ENCODE data around the gene SLX9.

SLX9 gene

GRCh38 chr21:44956356-44957046 is 16.7 kb downstream of the SLX9 start:
- ChIA-PET POLR2A (no interaction called here), CTCF (no interaction called here)
- no peak for DNase-seq (ENCODE audit: extremely low spot score)
- TF ChIP-seq ZNF384 (IDR thresholded peaks at IDR 0.05) = no peak
- no peak for TF ChIP-seq ELF4 (IDR thresholded peaks at IDR 0.05)

DNA sequence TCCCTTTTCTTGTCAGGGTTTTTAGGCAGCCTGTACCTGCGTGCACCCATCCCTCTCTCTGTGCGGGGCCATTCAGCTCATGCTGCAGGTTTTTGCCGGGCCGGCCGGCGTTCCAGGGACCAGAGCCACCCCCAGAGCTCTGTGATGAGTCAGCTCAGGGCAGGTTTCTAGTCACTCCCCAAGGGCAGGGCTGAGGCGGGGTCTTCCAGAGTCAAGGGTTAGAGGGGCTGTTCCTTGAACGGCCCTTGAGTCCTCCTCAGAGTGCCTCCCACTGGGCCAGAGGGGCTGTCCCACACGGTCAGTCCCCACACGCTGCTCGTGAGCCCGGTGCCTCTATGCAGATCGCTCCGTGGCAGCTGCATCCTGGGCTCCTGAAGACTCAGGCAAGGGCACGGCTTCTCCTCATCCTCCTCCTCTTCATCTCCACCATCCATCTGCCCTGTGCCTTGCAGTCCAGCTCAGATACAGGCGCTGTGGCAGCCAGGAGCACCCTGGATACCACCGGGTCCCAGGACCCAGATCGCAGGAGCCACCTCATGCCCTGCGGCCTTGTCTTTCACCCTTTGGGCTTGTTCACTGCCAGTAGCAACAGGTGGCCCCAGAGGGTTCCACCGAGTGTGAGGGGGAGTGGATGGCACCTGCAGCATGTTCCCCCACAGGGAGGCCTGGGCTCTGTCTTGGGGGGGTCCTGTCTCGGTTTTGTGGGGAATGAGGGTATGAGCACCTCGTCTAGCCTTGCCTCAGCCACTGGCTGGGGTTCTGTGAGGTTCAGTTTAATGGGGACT is 17.4 kb downstream of the SLX9 start:
- TF ChIP-seq NFRKB (IDR thresholded peaks at IDR 0.05) (no peak), TARDBP (IDR thresholded peaks at IDR 0.05) (no peak), SUZ12 (IDR thresholded peaks at IDR 0.05) (no peak), CTBP1 (IDR thresholded peaks at IDR 0.05; ENCODE audit: borderline replicate concordance) (no peak), L3MBTL2 (conservative IDR thresholded peaks at IDR 0.05) (no peak), SP1 (IDR thresholded peaks at IDR 0.05) (no peak), LEF1 (IDR thresholded peaks at IDR 0.05; ENCODE audit: borderline replicate concordance) (no peak), BHLHE40 (IDR thresholded peaks at IDR 0.05; ENCODE audit: borderline replicate concordance) (no peak), ZNF384 (IDR thresholded peaks at IDR 0.05) (no peak)
- CTCF ChIA-PET = no interaction called here
- DNase-seq (ENCODE audit: extremely low spot score) = no peak
- POLR2A ChIA-PET = no interaction called here

- TF ChIP-seq FOXA1 (IDR thresholded peaks at IDR 0.05) (no peak), L3MBTL2 (conservative IDR thresholded peaks at IDR 0.05) (no peak), LEF1 (IDR thresholded peaks at IDR 0.05; ENCODE audit: borderline replicate concordance) (no peak), ARNT (IDR thresholded peaks at IDR 0.05) (no peak), FOXK2 (IDR thresholded peaks at IDR 0.05) (no peak), ZNF384 (IDR thresholded peaks at IDR 0.05) (no peak), BHLHE40 (IDR thresholded peaks at IDR 0.05; ENCODE audit: borderline replicate concordance) (no peak), FOXM1 (IDR thresholded peaks at IDR 0.05; ENCODE audit: borderline replicate concordance) (no peak), NFRKB (IDR thresholded peaks at IDR 0.05) (no peak), SUZ12 (IDR thresholded peaks at IDR 0.05) (no peak), ELF4 (IDR thresholded peaks at IDR 0.05) (no peak)
- no peak for DNase-seq (ENCODE audit: extremely low spot score)
- ChIA-PET POLR2A (no interaction called here), CTCF (no interaction called here)
Measured at GRCh38 chr21:44957901-44958451, 18.1 kb downstream of the SLX9 start.

- POLR2A ChIA-PET = no interaction called here
- no peak for DNase-seq (ENCODE audit: extremely low spot score)
- CTCF ChIA-PET = no interaction called here
- no peak for TF ChIP-seq FOXM1 (IDR thresholded peaks at IDR 0.05; ENCODE audit: borderline replicate concordance)
- no peak for TF ChIP-seq PKNOX1 (IDR thresholded peaks at IDR 0.05)
- TF ChIP-seq LEF1 (IDR thresholded peaks at IDR 0.05; ENCODE audit: borderline replicate concordance) = no peak
- TF ChIP-seq ARNT (IDR thresholded peaks at IDR 0.05) = no peak
- TF ChIP-seq SUZ12 (IDR thresholded peaks at IDR 0.05) = no peak
- TF ChIP-seq BHLHE40 (IDR thresholded peaks at IDR 0.05; ENCODE audit: borderline replicate concordance) = no peak
- TF ChIP-seq FOXK2 (IDR thresholded peaks at IDR 0.05) = no peak
- TF ChIP-seq L3MBTL2 (conservative IDR thresholded peaks at IDR 0.05) = no peak
- no peak for TF ChIP-seq ELF4 (IDR thresholded peaks at IDR 0.05)
- TF ChIP-seq FOXA1 (IDR thresholded peaks at IDR 0.05) = no peak
- no peak for TF ChIP-seq SP1 (IDR thresholded peaks at IDR 0.05)
Measured at GRCh38 chr21:44958471-44959191, 18.8 kb downstream of the SLX9 start.

DNA sequence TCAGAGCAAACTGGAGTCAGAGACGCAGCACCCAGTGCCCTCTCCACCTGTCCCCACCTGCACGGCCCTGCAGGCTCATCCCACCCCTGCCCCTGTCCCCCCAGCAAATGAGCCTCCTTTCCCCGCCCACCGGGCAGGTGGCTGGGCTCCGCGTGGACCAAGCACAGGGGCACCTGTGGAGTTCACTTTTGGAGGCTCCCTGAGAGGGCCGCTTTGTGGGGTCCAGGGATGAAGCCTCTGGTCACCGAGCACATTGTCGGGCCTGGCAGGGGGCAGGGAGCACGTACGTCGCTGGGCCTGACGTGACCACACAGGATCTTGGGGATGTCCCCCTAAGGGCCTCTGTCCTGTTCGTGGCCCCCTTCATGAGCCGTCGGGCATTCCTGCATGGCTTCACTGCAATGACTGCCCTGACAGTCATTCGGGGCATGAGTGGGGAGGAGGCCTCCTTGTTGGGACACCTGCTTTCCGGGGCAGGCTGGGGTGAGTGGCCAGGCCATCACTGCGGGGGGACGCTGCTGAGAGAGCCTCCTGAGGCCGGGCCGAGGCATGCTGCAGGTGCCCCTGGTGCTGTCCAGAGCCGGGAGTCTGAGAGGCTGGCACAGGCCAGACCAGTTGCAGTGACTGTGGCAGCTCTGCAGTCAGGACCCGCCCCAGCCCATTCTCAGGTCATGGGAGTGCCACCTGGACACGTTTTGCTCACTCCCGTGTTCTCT is 19.7 kb downstream of the SLX9 start:
- ChIA-PET CTCF (no interaction called here), POLR2A (no interaction called here)
- no peak for DNase-seq (ENCODE audit: extremely low spot score)
- TF ChIP-seq FOXK2 (IDR thresholded peaks at IDR 0.05) = no peak
- TF ChIP-seq ZNF384 (IDR thresholded peaks at IDR 0.05) = no peak
- TF ChIP-seq FOXM1 (IDR thresholded peaks at IDR 0.05; ENCODE audit: borderline replicate concordance) = no peak
- TF ChIP-seq HDGF (IDR thresholded peaks at IDR 0.05; ENCODE audit: borderline replicate concordance) = no peak
- TF ChIP-seq PKNOX1 (IDR thresholded peaks at IDR 0.05) = no peak
- TF ChIP-seq L3MBTL2 (conservative IDR thresholded peaks at IDR 0.05) = no peak
- TF ChIP-seq LEF1 (IDR thresholded peaks at IDR 0.05; ENCODE audit: borderline replicate concordance) = no peak
- no peak for TF ChIP-seq SP1 (IDR thresholded peaks at IDR 0.05)
- TF ChIP-seq CTBP1 (IDR thresholded peaks at IDR 0.05; ENCODE audit: borderline replicate concordance) = no peak
- no peak for TF ChIP-seq NFRKB (IDR thresholded peaks at IDR 0.05)
- TF ChIP-seq ELF4 (IDR thresholded peaks at IDR 0.05) = no peak
- TF ChIP-seq FOXA1 (IDR thresholded peaks at IDR 0.05) = no peak
